ENCODE results near the gene PRRC1. TPM values are rescaled to one million over a fixed set of nuclear protein-coding genes. Genes with fewer than 3 reads are reported as not detected.
A peak's percentile ranks its signal among the peaks of the same experiment; 100 is the strongest.

The PRRC1 gene
- total RNA-seq, 2 donors from 2014 or later, result 25.1 to 29.1 TPM

DNA sequence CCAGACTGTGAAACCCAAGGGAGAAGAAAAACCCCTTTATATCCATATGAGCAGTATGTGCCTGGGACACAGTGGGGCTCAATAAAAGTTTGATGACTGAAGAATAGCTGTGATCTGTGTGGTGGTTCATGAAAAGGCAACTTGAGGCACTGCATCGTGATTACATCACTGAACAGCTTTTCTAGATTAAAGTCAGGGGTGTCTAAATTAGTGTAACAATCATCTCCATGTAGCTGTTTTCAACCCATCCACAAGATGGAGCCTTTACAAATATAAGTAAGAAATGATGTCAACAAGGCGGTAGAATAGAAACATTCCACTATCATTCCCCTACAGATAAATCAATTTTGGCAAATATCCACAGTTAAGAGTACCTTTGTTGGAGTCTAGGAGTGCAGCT is 55.5 kb downstream of the PRRC1 start:
- H3K27ac ChIP-seq, result no peak overlapping the region
- no peak overlapping the region for H3K4me3 ChIP-seq
- intact Hi-C loops (cut with DNase I), result no loop called here
- TF ChIP-seq, protein P1, sequence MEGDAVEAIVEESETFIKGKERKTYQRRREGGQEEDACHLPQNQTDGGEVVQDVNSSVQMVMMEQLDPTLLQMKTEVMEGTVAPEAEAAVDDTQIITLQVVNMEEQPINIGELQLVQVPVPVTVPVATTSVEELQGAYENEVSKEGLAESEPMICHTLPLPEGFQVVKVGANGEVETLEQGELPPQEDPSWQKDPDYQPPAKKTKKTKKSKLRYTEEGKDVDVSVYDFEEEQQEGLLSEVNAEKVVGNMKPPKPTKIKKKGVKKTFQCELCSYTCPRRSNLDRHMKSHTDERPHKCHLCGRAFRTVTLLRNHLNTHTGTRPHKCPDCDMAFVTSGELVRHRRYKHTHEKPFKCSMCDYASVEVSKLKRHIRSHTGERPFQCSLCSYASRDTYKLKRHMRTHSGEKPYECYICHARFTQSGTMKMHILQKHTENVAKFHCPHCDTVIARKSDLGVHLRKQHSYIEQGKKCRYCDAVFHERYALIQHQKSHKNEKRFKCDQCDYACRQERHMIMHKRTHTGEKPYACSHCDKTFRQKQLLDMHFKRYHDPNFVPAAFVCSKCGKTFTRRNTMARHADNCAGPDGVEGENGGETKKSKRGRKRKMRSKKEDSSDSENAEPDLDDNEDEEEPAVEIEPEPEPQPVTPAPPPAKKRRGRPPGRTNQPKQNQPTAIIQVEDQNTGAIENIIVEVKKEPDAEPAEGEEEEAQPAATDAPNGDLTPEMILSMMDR (IDR thresholded peaks at IDR 0.05), result peak in 2 of 7 experiments; percentile 6 to 10
- TF ChIP-seq POLR2A (IDR thresholded peaks at IDR 0.05), result no peak
- ATAC-seq (no peak), DNase-seq (no peak)
- 48 to 49% methylated on average over 2 of the region's 2 CpGs for WGBS, 2 donors
- H3K9me3 ChIP-seq, result no peaks in the 10 kb centered on the region
- no peaks in the 10 kb centered on the region for H3K4me1 ChIP-seq
- no peaks in the 10 kb centered on the region for H3K36me3 ChIP-seq (replicated peaks in 1 of 2; ENCODE audit: insufficient read depth in 1 of 2, low read depth in 2 of 2)
- H3K27me3 ChIP-seq, result no peaks in the 10 kb centered on the region

DNA sequence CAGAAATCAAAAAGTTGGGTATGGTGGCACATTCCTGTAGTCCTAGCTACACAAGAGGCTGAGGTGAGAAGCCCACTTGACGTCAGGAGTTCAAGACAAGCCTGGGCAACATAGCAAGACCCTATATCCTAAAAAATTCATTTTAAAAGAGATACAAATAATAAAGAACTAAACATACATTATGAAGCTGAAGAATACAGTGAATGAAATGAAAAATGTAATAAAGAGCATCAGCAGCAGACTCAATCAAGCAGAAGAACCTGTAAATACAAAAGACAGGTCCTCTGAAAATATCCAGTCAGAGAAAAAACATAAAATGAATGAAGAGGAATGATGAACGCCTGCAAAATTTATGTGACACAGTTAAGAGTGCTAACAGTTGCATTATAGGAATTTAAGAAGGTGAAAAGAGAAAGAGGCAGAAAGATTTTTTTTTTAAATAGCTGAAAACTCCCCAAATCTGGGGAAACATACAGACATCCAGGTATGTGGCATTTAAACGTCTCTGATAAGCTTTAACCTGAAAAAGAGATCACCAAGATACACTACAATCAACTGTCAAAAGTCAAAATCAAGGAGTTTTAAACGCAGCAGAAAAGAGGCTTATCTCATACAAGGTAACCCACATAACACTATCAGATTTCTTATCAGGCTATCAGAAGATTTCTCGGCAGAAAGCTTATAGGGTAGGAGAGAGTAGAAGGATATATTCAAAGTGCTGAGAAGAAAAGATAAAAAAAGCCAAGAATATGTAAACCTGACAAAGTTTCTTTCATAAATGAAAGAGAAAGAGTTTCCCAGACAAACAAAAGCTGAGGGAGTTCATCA is 57.6 kb downstream of the PRRC1 start:
- H3K36me3 ChIP-seq (replicated peaks in 1 of 2; ENCODE audit: insufficient read depth in 1 of 2, low read depth in 2 of 2), result no peaks in the 10 kb centered on the region
- WGBS, 2 donors, result 60 to 64% methylated on average over 5 of the region's 5 CpGs
- intact Hi-C loops (cut with DNase I), result no loop called here
- no peak overlapping the region for H3K4me3 ChIP-seq
- H3K27ac ChIP-seq, result no peak overlapping the region
- no peaks in the 10 kb centered on the region for H3K4me1 ChIP-seq
- no peak for ATAC-seq
- H3K9me3 ChIP-seq, result no peaks in the 10 kb centered on the region
- no peak for TF ChIP-seq POLR2A (IDR thresholded peaks at IDR 0.05)
- TF ChIP-seq, protein P1 (IDR thresholded peaks at IDR 0.05), result no peak
- no peaks in the 10 kb centered on the region for H3K27me3 ChIP-seq
- DNase-seq, result no peak

DNA sequence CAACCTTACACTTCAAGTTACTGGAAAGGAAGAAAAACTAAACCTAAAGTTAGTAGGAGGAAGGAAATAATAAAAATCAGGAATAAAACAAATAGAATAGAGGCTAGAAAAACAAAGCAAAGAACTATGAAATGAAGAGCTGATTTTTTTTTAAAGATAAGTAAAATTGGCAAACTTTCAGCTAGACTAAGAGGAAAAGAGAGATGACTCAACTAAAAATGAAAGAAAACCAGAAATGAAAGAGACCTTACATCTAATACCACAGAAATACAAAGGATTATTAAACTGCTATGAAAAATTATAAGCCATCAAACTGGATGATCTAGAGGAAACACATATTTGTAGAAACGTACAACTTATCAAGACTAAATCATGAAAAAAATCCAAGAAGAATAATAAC is 60.0 kb downstream of the PRRC1 start:
- Histone ChIP-seq H3K36me3 (replicated peaks in 1 of 2; ENCODE audit: insufficient read depth in 1 of 2, low read depth in 2 of 2) (no peaks in the 10 kb centered on the region), H3K9me3 (no peaks in the 10 kb centered on the region), H3K4me1 (no peaks in the 10 kb centered on the region), H3K4me3 (no peak overlapping the region), H3K27ac (no peak overlapping the region), H3K27me3 (no peaks in the 10 kb centered on the region)
- no peak for ATAC-seq
- WGBS, 2 donors, result 35 to 51% methylated on average over 1 of the region's 1 CpG
- DNase-seq, result no peak
- TF ChIP-seq, protein P1 (IDR thresholded peaks at IDR 0.05), result no peak
- no peak for TF ChIP-seq POLR2A (IDR thresholded peaks at IDR 0.05)
- intact Hi-C loops (cut with DNase I), result no loop called here

DNA sequence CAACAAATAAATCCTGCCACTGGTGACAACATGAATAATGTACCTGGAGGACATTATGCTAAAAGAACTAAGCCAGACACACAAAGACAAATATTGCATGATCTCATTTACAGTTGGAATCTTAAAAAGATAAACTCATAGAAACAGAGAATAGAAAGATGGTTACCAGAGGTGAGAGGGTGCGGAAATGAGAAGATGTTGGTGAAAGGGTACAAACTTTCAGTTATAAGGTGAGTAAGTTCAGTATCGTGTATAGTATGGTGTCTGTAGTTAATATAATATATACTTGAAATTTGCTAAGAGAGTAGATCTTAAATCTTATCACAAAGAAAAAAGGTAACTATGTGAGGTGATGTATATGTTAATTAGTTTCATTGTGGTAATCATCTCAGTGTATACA is 63.3 kb downstream of the PRRC1 start:
- no peak for DNase-seq
- no peak for TF ChIP-seq POLR2A (IDR thresholded peaks at IDR 0.05)
- TF ChIP-seq, protein P1 (IDR thresholded peaks at IDR 0.05), result no peak
- WGBS, 2 donors, result 79 to 91% methylated on average over 2 of the region's 2 CpGs
- Histone ChIP-seq H3K36me3 (replicated peaks in 1 of 2; ENCODE audit: insufficient read depth in 1 of 2, low read depth in 2 of 2) (no peaks in the 10 kb centered on the region), H3K27me3 (no peaks in the 10 kb centered on the region), H3K4me1 (no peaks in the 10 kb centered on the region), H3K4me3 (no peak overlapping the region), H3K27ac (no peak overlapping the region), H3K9me3 (no peaks in the 10 kb centered on the region)
- no peak for ATAC-seq
- intact Hi-C loops (cut with DNase I), result no loop called here

DNA sequence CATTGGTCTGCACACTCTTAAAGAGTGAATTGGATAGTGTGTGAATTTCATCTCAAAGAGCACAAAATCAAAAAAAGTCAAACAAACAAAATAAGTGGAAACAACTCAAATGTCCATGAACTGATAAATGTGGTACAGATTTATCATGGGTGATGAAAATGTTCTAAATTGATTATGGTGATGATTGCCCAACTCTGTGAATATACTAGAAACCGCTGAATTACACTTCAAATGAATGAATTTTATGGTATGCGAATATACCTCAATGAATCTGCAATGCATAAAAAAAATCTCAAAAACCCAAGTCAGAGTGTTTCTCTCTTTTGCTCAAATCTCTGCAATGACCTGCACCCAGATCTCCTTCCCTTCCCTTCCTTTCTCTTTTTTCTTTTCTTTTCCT is 64.0 kb downstream of the PRRC1 start:
- Histone ChIP-seq H3K4me1 (no peaks in the 10 kb centered on the region), H3K36me3 (replicated peaks in 1 of 2; ENCODE audit: insufficient read depth in 1 of 2, low read depth in 2 of 2) (no peaks in the 10 kb centered on the region), H3K9me3 (no peaks in the 10 kb centered on the region), H3K4me3 (no peak overlapping the region), H3K27me3 (no peaks in the 10 kb centered on the region), H3K27ac (no peak overlapping the region)
- WGBS, 2 donors, result 97 to 98% methylated on average over 2 of the region's 2 CpGs
- no peak for TF ChIP-seq POLR2A (IDR thresholded peaks at IDR 0.05)
- TF ChIP-seq, protein P1 (IDR thresholded peaks at IDR 0.05), result no peak
- DNase-seq (no peak), ATAC-seq (no peak)
- intact Hi-C loops (cut with DNase I), result no loop called here

Data from body of pancreas (tissue), 4 donors.